GM19351 (cell line): Measurements from ENCODE around the gene OR52I1.
A peak's percentile ranks its signal among the peaks of the same experiment; 100 is the strongest.

Experiments used
- ATAC-seq: cut with Tn5 transposase; IDR thresholded peaks from one replicate; pipeline ENCODE4 v1.9.1; 2021; ENCODE audit warnings: mild to moderate bottlenecking, moderate library complexity; ENCODE audit not compliant: unreplicated experiment

The OR52I1 gene, protein sequence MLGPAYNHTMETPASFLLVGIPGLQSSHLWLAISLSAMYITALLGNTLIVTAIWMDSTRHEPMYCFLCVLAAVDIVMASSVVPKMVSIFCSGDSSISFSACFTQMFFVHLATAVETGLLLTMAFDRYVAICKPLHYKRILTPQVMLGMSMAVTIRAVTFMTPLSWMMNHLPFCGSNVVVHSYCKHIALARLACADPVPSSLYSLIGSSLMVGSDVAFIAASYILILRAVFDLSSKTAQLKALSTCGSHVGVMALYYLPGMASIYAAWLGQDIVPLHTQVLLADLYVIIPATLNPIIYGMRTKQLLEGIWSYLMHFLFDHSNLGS

DNA sequence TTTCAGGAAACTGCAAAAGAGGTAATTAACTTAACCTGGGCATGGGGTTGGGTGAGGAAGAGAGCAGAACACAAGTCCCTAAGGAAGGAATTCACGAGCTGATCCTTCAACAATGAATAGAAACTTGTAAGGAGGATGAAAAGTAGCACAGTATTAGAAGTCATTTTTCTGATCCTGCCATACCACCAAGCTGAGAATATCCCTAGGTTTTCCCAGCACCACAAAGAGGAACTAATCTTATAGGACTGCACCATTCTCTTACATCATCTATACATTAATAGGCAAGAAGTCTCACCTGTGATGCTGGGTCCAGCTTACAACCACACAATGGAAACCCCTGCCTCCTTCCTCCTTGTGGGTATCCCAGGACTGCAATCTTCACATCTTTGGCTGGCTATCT lies at the start of gene OR52I1:
Gene OR52I1, plus strand, starts transcription at position 301 of the 400 bp plus-strand sequence. Its CDS starts 0 bp downstream, at position 301.
- no peak for ATAC-seq

DNA sequence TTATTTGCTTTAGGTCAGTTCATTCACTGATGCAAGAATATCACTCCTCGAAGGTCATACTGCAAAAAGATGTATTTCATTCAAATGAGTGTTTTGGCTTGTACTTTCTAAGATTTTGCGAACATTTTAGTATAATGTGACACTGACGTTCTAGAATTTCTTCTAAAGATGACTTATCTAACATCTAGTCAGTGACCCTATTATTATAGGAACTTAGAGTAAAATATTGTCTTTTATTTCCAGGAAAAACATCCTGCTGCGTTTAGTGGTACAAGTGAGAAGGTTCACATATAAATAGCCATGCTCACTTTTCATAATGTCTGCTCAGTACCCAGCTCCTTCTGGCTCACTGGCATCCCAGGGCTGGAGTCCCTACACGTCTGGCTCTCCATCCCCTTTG lies 48.9 kb upstream of the OR52I1 start, which contains the start of gene OR52M1:
Gene OR52M1, plus strand, starts transcription at position 301 of the 400 bp plus-strand sequence. Its CDS starts 0 bp downstream, at position 301.
- no peak for ATAC-seq

DNA sequence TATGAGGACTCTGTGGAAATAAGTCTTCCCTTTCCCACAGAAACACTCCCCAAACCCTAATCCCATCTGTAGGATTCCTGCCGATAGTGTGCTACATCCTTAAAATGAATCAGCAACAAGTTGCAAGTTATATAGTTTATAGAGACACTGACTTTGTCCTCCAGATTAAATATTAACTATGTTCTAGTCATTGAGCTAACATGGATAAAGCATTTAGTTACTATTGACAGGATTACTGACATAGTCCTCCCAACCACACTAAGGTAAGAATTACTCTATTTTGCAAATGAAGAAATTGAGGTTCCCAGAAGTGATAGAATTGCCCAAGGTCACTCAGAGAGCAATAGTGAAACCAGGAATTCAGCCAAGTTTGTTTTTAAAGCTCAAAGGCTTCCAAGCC lies 47.0 kb upstream of the OR52I1 start:
- no peak for ATAC-seq

DNA sequence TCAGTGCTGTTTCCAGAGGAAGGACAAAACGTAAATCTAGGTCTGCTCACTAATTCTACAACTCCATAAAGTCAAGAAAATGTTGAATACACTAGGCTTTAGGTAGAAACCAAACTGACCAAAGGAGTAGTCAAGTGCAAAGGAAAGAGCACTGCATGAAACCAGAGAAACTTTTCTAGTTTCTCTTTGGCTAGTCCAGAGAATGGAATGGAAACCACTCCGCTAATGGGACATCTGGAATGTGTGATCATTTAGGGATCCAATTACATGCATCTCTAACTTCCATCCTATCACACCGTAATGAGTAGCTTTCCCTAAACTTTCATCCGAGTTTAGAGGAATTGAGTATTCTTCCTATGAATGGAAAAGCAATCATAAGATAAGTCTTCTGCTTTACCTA lies 46.4 kb upstream of the OR52I1 start:
- ATAC-seq = no peak

DNA sequence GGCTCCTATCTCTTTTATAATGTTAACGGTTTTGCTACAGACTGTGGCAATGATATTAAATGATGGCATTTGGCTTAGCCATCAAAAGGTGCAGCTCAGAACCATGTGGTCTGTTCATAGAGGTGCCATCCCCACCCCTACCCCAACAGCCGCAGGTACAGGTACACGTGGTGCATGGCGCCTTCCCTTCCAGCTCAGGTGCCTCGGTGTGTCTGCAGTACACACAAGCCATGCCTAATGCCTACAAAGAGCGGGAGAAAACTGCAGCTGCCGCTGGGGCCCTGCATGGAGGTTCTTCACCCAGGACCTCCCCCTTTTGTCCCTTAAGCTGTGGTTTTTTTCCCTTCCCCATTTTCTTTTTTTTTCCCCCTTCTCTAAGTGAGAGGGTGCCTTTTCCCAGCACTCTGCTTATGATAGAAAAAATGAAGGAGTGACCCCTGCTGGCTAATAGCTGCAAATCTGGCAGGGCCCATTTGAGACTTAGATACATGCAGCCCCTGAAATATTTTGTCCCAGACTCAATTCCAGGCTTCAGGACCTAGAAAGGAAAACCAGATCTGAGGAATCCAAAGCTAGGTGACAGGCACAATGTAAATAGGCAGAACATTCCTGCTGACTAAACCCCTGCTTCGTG lies 42.4 kb upstream of the OR52I1 start:
- no peak for ATAC-seq

DNA sequence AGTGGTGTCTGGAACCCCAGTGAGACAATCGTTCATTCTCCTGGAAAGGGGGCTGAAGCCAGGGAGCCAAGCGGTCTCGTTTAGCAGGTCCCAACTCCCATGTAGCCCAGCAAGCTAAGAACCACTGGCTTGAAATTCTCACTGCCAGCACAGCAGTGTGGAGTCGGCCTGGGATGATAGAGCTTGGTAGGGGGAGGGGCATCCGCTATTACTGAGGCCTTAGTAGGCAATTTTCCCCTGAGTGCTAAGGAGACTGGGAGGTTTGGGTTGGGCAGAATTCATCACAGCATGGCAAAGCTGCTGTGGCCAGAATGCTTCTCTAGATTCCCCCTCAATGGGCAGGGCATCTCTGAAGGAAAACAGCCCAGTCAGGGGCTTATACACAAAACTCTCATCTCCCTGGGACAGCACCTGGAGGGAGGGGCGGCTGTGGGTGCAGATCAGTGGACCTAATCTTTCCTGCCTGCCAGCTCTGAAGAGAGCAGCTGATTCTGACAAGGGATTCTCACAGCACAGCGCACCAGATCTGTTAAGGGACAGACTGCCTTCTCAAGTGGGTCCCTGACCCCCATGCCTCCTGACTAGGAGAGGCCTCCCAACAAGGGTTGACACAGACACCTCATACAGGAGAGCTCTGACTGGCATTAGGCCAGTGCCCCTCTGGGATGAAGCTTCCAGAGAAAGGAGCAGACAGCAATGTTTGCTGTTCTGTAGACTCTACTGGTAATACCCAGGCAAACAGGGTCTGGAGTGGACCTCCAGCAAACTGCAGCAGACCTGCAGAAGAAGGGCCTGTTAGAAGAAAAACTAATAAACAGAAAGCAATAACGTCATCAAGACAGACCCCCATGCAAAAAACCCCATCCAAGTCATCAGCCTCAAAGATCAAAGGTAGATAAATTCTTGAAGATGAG lies 34.1 kb upstream of the OR52I1 start:
- no peak for ATAC-seq

DNA sequence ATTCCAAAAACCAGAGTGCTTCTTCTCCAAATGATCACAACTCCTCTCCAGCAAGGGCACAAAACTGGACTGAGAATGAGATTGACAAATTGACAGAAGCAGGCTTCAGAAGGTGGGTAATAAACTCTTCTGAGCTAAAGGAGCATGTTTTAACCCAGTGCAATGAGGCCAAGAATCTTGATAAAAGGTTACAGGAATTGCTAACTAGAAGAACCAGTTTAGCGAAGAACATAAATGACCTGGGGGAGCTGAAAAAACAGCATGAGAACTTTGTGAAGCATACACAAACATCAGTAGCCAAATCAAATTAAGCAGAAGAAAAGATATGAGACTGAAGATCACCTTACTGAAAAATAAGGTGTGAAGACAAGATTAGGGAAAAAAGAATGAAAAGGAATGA lies 33.4 kb upstream of the OR52I1 start:
- ATAC-seq = no peak

DNA sequence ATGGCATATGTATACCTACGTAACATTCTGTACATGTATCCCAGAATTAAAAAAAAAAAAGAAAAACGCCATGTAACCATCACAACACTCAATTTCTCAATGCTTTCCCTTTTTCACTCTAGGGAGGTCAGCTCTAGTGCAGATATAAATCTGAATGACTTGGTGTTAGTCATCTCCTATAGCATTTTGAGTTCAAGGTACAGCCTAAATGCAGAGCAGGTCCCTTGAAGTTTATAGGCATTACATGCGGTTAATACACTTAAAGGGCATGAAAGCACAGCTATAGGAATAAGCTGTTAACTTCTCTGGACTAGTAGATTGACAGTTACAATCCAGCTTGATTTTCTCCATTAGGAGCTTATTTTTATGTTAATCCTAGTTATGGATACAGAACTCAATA lies 28.5 kb upstream of the OR52I1 start:
- ATAC-seq = no peak

DNA sequence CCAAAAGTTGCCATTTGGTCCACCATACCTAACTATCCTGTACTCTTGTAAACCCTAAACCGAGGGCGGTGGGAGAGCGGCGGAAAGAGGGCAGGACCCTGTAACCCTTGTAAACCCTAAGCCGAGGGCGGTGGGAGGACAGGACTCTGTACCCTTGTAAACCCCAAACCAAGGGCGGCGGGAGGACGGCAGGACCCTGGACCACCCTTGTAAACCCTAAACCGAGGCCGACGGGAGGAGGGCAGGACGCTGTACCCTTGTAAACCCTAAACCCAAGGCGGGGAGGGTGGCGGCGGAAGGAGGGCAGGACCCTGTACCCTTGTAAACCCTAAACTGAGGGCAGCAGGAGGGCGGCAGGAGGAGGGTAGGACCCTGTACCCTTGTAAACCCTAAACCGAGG lies 24.8 kb upstream of the OR52I1 start:
- ATAC-seq = no peak

DNA sequence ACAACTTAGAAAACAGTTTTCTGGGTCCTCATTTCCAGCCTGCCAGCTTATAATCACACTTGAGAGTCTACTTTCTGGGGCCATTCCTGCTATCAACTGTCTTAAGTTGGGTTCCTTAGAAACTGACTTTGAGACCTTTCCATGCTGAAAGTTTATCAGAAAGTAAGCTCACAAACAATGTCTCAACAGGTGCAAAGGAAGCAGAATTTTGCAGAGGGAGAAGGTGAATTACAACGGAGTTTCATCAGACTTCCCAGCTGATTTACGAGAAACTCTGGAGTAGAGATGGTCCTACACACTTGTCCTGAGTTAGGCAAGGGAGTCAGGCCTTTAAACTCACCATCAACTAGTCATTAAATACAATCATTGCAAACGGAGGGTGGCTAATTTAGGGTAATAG lies 17.0 kb upstream of the OR52I1 start:
- no peak for ATAC-seq

DNA sequence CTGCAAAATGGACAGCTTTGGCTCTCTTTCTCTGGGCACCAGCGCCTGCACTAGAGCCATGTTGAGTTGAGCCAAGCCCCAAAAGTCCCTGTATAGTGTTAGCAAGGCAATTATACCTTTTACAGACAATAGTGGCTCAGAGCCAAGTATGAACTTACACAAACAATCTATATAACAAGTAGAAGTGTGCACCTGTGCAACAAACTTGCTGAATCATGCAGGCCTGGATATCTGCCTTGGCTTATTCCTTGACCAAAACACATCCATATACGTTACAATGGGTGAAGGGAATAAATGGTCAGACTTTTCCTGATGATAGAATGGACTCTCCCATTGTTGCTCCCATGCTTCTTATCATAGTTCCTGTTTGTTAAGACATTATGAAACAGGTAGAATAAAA lies 16.1 kb upstream of the OR52I1 start:
- no peak for ATAC-seq

DNA sequence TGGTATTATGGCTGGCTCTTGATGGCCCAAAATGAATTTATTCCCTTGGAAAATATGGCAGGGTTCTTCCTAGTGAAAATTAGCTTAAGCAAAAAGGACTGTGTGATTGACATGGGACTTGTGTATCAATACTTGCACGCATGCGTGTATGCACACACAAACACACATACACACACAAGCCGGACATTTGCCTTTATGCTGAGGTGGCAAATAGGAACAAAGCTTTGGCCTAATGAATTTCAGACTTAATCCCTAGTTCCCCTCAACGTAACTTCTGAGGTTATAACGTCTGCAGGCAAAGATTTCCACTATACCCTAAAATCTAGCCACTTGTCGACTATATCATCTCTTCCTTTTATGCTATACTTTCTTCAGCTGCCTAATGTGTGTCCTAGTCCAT lies 15.2 kb upstream of the OR52I1 start:
- no peak for ATAC-seq

DNA sequence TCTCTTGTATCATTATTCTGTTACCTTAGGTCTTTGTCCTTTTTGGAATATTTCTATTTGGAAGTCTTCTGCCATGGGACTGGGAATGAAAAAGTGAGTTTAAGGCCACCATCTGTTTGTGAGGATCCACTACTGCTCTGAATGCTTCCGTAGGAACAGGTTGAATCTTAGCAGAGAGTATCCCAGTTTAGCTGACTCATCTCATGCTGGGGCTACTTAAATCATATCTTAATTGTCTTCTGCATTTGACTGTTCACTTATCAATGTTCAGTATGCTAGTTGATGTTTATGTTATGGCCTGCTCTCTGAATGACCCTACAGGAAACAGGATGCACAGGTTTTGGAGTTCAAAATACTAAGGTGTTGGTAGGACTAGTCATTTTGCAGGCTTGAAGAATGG lies 13.7 kb upstream of the OR52I1 start:
- ATAC-seq = no peak

DNA sequence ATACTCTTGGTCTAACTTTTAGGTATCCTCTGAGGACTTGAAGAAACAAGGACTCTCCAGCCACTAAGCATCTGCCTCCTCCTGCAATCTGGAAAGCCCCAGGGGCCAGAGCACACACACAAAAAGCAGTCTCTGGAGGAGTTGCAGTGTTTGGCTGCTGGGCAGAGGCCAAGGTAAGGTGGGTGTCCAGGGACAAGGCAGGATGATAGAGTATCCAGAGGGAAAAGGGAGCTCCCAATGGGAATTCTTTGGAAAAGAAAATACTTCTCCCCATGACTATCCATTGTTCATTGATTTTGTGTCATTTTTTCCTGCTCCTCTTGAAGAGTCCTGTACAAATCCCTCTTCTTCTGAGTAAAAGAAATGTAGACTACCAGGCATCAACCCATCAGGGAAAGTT lies 12.4 kb upstream of the OR52I1 start, which contains the start of gene OR52I2:
Gene OR52I2, plus strand, starts transcription at position 301 of the 400 bp plus-strand sequence.
- no peak for ATAC-seq

DNA sequence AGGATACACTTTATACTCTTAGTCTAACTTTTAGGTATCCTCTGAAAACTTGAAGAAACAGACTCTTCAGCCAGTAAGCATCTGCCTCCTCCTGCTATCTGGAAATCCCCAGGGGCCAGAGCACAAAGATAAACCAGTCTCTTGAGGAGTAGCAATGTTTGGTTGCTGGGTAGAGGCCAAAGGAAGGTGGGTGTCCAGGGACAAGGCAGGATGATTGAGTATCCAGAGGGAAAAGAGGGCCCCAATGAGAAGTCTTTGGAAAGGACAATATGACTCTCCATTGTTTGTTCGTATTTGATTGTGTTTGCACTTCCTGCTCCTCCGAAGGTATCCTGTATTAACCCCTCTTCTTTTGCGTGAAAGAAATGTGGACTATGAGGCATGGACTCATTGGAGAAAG lies 4.8 kb upstream of the OR52I1 start:
- ATAC-seq = no peak

DNA sequence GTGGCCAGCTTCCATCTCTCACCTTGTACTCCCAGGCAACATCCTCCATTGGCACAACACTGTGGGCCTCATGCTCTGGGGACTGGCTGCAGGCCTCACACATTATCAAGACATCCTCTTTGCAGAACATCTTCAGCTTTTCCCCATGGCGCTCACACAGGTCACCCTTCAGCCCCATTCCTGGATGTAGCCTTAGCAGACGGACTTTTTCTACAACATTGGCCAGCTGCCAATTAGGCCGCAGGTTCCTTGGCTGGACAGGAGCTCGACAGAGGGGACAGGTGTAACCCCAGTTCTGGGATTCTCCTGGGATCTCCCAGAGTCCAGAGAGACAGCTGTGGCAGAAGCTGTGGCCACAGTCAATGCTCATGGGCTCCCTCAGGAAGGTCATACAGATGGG lies 11.2 kb downstream of the OR52I1 start:
- ATAC-seq = no peak

DNA sequence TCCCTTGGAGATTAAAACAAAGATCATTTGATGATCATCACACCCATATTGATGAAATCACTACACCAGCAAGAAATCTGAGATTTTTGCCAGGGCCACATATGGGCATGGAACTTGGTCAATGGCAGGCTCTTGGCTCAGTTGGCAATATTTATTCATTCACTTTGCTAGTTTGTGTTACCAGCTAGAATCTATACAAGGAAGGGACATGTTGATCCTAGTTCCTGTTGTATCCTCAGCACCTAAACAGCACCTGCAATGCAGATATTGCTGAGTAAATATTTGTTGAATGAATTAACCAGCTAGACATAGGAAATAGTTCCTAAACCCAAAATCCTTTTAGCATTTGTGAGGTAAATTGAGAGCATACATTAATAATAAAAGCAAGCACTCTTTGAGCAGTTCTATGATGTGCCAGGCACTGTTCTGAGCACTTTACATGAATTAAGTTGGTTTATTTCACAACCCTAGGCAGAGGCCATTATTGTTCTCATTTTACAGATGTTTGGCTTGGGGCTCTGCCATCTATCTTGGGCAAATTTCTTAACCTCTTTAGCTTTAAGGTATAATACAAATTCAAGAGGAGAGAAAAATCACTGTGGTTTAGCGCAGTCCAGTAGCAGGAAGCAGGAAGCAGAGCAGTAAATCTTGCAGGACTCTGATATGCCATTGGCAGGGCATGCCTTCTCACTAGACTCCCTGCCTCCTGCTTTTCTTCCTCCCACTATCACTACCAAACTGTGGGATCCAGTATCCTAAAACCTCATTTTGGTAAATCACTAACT lies 12.6 kb downstream of the OR52I1 start:
- no peak for ATAC-seq

DNA sequence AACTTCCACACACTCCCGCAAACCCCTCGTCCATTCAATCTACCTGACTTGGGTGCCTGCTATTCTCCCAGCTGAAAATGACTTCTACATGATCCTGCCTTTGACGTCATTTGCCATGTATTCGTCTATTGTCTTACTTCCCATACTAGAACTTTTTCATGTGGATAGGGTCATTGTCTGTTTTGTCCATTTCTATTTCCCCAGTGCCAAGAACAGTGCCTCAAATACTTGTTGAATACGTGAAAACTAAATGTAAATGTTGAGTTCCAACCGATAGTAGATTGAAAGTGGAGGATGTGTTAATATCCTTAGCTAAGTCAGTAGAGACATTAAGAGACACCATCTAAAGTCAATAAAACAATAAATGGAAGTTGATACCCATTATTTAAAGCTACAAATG lies 13.3 kb downstream of the OR52I1 start:
- no peak for ATAC-seq

DNA sequence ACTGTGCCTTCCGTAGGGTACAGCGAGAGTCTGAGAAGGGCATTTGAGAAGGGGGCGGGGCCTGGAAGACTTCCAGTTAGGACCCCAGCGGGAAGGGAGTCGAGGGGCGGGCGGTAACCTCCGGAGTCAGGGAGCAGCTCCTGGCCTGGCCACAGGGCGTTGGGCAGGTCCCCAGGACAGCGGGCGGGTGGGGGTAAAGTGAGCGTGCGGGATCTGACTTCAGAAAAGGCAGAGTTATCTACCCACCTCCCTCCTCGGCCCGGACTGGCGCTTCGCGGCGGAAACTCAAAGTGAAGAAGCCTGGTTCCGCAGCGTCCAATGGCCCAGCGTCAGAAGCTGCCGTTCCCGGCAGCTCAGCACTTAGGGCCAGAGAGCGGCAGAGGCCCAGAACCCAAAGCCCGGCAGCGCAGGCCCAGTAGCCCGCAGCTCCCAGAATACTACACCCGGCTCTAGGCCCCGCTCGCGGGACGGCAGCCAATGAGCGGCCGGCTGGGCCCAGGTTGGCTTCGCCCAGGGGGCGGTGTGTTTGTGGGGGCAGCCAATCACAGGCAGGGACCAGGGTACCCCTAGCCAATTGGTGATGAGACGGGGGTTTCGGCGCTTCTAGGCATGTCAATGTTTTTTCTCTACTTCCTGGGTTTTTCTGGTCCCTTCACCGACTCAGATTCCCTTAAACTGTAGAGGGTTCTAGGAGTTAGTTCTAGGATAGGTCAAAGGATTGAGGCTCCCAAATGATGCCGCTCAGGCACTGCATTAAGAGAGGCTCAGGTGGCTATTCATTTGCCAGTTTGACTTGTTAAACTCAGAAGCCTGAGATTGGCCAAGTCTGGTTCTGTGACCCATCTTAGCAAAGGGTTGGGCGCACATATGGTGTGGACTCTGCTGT lies 14.2 kb downstream of the OR52I1 start, which contains the start of gene TRIM68:
Gene TRIM68, minus strand, starts transcription at position 451 of the 886 bp plus-strand sequence. CDS start 2,727 bp downstream, outside the sequence.
- peak; percentile 99 for ATAC-seq
